SH-SY5Y (cell line): ENCODE data around the gene GRB10.

Source experiments
- GATA2 ChIP-seq: IDR thresholded peaks from 2 replicates; pipeline ENCODE4 v1.6.1; 2011; ENCODE audit warnings: mild to moderate bottlenecking, low read depth, low read length
- GATA3 ChIP-seq: IDR thresholded peaks from 2 replicates; pipeline ENCODE4 v1.6.1; 2011; ENCODE audit warnings: low read depth, mild to moderate bottlenecking, low read length, moderate library complexity

Gene GRB10

DNA sequence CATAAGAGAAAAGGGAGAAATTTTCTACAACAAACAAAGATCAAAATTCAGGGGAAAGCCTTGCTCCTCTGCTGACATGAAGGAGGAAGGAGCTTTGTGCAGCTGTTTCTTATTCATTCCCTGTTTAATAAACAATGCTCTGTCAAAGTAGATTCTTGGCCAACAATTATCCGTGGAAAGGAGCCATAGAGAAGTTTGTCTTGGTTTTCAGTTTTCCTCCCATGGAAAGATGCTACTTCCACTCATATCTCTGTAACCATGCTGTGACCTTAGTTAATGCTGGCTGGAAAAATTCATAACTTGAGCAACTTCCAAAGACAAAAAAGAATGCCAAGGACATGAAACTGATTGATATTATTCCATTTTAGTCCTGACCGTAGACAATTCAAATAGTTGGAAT is 225.6 kb downstream of the GRB10 start:
- TF ChIP-seq GATA2 = no peak
- TF ChIP-seq GATA3 = no peak

DNA sequence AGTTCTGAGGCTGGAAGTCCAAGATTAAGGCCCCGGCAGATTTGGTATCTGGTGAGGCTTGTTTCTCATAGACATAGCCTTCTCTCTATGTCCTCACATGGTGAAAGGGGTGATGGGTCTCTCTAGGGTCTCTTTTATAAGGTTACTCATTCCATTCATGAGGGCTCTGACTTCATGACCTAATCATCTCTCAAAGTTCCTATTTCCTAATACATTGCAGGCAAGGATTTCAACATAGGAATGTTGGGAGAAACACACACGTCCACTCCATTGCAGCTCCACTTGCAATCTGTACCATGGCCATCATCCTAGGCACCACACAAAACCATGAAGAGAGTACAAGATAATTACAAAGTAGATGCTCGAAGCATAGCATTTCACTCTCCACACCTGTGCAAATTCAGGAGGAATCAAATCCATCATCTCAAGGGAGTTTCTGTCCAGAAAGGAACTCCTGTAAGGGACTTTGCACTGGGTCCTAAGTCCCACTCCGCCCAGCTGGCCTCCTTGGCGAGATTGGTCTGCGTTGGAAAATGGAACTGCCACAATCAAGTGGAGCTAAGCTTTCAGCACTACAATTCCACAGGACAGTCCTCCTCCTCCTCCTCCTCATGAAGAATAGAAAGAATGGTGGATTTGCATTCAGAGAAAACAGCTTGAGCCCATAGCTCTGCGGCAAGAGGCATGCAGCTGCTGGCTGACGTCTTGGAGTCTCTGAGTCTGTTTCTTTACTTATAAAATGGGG is 226.3 kb downstream of the GRB10 start:
- TF ChIP-seq GATA3 (no peak), GATA2 (no peak)

DNA sequence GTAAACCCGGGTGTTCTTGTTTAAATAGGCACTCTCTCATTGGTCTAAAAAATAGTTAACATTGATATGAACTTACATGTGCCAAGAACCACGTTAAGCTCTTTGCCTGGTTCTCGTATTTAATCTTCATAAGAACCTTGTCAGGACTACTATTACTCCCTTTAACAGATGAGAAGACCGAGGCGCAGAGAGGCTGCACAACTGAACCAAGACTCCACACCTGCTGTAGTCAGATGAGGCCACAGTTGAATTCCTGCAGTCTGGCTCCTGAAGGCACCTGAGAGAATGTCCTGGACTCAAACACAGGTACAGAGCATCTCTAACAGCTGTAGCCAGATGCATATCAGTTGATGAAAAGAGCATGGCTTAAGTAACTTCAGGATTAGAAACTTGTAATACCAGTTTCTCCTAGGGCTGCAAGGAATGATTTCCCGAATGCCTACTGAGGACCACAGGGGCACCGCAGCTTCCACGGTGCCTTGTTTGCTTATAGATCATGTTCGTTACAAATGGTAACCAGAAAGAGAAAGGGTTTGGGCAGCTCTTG is 227.0 kb downstream of the GRB10 start:
- no peak for TF ChIP-seq GATA2
- no peak for TF ChIP-seq GATA3

DNA sequence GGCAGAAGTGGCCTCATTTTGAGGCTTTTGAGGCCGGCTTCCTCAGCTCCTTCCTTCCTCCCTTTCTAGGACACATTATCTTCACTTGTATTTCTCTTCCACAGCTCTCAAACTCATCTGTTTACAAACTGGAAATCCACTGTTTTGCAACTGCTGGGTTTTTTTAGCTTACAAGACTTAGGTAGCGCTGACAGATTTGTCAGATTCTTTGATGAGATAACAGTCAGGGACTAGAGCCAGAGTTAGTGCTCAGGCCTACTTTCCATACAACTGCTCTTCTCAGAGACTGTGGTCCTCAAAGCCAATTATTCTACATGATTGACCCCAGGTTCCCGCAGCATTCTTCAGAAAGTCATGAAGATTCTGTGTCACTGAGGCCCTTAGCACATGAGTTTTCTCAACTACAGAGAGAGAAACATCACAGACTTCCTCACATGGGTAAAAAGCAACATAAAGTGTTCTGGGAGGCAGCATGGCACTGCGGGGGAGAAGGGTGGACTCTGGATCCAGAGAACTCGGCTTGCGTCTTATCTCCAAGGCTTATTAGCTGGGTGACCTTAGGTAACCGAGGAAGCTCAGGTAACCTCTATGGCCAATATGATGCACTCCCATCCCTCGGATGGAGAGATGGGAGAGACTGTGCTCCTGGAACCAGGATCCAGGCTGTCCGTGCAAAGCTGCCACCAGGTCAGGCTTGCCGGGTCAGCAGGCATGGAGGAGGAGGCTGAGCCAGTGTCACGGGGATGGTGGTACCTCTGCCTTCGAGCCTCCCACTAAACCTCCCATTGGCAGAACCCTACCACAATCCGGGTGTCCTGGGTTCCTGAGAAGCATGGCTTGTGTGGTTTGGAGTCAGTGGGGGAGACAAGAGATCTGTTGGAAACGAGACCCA is 228.0 kb downstream of the GRB10 start:
- no peak for TF ChIP-seq GATA2
- 0 out of 2 replicates have a peak, but pooled peaks have one; percentile 16 for TF ChIP-seq GATA3

DNA sequence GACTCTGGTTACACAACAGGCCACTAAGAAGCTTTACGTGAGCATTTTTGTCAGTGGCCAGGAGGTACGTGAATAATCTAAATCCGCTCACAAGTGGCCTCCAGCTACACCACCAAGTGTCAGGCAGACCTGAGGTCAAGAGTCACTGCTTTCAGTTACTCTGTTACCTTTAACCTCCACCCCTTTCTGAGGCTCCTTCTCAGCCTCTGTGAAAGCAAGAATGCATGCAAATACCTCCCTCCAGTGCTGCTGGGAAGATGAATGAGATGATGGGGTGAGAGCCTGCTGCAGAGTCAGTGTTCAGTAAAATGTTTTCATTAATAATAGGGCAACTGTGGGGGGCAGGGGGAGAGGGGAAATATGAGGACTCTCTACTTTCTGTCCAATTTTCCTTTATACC is 228.7 kb downstream of the GRB10 start:
- no peak for TF ChIP-seq GATA3

DNA sequence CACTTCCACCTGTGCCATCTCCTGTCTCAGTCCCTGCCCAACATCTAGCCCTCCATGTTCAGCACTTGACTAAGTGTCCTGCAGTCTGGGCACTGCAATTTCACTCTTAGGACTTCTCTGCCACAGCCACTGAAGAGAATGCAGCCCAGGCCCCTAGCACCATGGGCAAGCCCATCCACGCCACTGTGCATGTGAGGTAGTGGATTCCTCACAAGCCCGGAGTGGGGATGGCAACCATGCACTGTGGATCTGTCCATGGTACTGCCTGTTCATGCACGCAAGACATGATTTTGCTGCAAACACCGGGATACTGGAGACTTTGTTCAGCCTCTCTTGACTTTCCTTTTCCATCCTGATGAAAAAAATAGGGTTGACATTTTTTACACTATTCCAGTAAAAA is 229.8 kb downstream of the GRB10 start:
- no peak for TF ChIP-seq GATA3
- TF ChIP-seq GATA2 = no peak

DNA sequence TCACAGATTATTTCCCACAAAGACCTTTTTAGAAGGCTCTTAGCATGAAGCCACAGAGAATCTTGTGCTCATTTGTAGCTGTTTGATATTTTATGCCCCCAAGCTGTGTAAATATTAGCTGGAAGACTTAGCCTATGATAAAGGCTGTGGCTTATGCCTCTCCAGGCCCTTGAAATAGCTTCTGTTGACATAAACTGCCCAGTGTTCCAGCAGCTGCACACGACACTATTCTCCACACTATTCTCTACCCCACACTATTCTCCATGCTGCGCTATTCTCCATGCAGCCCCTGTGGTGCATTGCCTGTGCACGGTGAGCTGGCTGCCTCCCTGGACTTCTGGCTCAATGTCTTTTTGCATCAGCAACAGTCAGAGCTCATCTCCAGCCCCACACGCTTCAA is 230.6 kb downstream of the GRB10 start:
- no peak for TF ChIP-seq GATA2
- TF ChIP-seq GATA3 = no peak

DNA sequence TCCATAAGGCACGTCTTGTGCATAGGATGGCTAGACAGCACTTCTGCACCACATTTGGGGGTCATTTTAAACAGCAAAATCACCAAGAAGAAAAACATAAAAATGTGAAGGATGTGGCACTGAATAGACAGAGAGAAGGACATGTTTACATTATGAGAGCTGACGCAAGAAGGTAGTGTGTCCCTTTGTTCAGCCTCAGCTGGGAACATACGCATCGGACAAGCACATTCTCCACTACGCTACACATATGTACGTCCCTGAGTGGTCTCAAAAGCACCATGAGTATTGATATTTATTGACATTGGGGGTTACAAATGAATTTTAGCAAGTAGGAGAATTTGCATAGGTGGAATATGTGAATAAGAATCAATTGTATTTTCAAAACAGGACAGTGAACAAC is 237.7 kb downstream of the GRB10 start:
- TF ChIP-seq GATA3 (no peak), GATA2 (no peak)

DNA sequence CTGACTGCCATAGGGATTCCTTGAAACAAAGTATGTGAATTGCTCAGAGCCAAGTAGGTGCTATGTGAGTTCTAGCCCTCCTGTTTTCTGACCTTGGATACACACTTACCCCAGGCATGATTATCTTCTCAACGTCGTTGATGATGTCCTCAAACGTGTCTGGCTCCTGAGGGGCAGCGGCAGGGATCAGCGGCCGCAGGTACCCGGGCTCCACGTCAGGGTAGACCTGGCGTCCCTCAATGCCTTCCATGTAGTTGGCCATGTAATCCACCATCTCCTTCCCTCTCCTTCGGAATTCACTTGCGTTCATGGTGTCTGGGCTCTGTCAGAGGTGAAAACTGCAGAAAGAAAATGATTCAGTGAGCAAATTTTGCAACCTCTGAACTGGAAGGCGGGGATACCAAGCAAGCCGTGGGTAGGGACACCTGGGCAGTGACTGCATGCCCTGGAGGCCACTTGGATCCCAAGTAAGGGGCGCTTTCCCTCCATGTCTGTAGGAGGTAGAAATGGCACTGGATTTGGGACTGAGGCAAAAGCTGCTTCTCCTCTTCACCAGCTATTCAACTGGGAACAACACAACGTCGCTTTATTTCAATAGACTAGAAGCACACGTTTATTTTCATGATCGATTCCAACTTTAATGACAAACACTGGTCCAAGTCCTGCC is 238.8 kb downstream of the GRB10 start:
- no peak for TF ChIP-seq GATA3
- TF ChIP-seq GATA2 = no peak

DNA sequence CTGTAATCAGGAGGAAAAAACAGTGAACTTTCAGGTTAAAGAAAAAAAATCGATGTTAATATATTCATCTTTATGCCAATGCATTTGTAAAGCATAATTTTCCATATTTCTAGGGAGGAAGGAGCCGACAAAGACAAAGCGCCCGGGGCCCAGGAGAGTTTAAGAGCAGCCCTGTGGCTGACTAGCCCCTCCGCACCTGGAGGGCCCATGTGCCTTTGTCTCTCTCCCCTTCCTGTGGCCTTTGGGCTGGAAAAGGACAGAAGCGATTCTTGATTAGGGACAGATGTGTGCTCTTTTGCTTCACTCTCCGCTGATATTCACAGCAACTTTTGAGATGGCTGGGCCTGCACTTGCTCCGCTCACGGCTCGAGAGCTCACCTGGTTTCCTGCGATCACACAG is 240.6 kb downstream of the GRB10 start:
- no peak for TF ChIP-seq GATA3
- TF ChIP-seq GATA2 = no peak

DNA sequence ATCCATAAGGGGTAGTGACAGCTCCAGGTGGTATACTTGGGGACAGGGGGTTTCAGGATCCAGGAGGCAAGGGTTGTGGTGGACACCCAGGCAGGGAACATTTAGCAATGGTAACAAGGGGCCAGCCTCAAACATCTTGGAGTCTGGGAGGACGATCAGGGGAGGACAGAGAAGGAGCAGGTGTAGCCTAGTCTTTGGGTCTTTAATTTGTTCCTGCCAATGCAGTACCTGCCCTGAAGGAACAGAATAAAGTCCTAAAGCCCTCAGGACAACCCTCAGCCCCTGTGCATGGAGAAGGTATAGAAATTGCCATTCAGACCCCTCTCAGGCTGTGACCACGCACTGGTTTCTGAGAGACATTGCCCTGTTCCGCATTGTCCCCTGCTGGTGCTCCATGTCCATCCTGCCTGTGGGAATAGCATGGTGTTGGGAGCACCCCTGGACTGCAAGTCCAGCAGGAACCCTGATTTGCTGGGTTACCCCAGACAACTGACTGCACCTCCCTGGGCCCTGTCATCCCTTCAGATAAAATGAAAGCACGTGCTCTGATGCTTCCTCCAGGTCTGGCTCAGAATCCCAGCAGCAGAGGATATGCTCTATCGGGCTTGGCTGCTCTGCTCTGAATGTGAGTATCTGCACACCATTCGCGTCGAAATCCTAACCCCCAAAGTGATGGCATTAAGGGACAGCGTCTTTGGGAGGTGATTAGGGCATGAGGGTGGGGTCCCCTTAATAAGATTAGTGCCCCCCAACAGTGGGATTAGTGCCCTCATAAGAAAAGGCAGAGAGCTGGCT is 241.7 kb downstream of the GRB10 start:
- TF ChIP-seq GATA3 (no peak), GATA2 (no peak)
